HG02884 (cell line): Measurements from ENCODE around the gene XYLT1.

Experiments used
- ATAC-seq: cut with Tn5 transposase; IDR thresholded peaks from one replicate; pipeline ENCODE4 v1.9.1; 2021; ENCODE audit warnings: mild to moderate bottlenecking, moderate library complexity; ENCODE audit not compliant: unreplicated experiment

XYLT1 gene

DNA sequence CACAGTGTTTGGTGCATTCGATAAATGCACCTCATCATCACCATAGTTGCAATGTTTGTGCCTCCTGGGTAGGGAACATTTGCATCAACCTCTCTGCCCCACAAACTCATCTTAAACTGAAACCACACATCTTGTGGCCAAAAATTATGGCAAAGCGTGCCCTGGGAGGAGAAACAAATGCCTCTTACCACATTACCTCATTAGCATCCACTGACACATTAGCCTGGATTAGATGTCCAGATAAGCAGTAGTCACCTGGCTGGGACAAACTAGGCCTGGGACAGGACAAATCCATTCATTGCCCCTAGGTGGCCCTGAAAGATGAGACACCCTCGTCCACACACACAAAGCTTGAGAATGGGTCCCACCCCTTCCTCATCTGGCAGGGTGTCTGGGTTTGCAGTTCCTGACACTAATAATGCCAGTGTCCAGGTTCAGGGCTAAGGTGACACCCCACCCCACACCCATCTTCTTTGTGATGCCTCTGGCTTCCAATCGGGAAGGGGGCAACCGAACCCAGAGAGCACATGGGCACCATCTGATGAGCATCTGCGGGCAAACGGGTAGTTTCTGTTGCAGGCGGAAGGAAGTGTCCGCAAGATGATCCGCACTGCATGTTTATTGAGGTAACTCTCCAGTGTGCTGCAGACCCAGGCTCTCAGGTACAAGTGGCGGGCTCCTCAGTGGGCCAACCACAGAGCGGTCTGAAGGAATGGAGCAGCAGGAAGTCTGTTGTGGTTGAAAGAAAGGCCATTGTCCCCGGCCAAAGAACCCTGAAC is 8.6 kb downstream of the XYLT1 start:
- no peak for ATAC-seq

GRCh38 chr16:17460890-17461289 is 9.9 kb downstream of the XYLT1 start:
- ATAC-seq: no peak

GRCh38 chr16:17459903-17460521 is 10.7 kb downstream of the XYLT1 start:
- ATAC-seq: no peak

DNA sequence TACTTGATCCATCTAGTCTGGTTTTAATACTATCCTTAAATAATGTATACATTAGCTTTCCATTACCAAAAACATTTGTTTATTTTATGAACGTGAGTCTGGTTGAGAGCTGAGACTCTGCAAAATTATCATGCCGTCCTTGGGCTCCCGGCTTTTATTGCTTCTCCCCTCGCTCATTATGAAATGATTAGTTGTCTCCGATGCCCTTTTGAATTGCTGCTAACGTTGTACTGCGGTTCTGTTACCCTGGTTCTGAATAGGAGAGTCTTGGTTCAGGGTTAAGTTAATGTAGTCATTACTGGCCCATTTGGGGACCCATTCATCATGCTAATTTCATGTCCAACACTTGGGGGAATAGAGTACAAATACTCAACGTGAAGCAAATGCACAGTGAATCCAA is 12.8 kb downstream of the XYLT1 start:
- no peak for ATAC-seq

GRCh38 chr16:17457513-17457912 is 13.2 kb downstream of the XYLT1 start:
- ATAC-seq: no peak

DNA sequence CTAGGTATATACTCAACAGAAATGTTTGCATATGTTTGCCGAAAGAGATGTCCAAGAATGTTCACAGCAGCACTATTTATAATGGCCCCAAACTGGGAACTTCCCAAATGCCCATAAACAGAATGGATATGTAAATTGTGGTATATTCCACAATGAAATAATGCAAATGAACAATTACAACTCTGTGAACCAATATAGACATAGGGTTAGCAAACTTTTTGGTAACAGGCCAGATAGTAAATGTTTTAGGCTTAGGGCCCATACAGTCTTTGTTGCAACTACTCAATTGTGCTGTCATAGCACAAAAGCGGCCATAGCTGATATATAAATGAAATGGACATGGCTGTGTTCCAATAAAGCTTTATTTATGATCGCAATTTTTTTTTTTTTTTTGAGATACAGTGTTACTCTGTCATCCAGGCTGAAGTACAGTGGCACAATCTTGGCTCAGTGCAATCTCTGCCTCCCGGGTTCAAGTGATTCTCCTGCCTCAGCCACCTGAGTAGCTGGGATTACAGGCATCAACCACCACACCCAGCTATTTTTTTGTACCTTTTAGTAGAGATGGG is 16.5 kb downstream of the XYLT1 start:
- no peak for ATAC-seq

- no peak for ATAC-seq
These were observed 17.3 kb downstream of the XYLT1 start for GRCh38 chr16:17453364-17454038.

DNA sequence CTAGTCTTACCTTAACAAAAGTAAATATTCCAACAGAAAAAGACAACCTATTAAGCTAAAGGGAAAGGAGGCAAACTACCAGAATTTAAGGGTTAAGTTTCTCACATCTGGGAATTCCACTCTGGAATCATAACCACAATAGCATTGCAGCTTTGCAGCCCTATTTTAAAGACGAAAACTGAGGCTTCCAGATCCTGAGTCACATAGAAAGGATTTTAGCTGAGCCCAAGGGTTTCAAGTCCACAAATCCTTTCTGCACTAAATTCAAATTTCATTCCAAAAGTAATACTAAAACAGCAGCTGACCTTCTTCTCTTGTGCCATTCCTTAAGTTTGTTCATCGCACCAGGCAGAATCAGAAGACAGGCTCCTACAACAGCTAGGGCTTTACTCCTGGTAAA is 17.8 kb downstream of the XYLT1 start:
- ATAC-seq: no peak

DNA sequence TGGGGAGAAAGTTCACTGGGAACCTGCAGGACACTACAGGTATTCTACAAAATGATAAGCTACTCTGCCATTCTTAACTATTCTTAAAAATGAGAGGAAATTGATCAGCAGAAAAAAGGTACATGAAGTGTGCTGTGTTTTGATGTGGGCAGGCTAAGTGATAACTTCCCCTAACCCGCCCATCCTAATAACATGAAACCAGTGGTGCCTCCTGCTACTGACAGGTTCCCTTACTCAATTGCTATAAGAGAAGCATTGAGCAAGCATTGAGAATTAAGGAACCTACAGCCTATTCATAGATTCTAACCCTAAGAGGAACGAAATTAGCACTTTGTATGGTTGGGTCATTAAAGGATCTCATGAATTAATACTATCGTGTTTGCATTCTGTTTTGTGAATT is 18.9 kb downstream of the XYLT1 start:
- no peak for ATAC-seq

DNA sequence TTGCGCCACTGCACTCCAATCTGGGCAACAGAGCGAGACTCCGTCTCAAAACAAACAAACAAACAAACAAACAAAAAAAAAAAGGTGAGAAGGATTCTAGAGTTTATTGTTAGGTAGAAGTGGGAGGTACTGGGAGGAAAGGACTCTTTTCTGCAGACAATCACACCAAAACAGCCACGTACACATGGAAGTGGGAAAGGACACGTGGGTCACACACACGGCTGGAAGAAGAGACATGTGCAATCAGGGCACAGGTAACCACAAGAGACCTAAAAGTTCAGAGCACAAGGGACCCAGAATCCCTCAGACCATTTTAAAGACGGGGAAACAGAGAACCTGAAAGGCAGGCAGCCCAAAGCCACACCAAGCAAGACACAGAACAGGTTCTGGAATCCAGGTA is 20.5 kb downstream of the XYLT1 start:
- ATAC-seq: no peak

GRCh38 chr16:17448640-17449638 is 21.8 kb downstream of the XYLT1 start:
- ATAC-seq: no peak

GRCh38 chr16:17447101-17447569 is 23.6 kb downstream of the XYLT1 start:
- no peak for ATAC-seq

GRCh38 chr16:17446661-17447060 is 24.1 kb downstream of the XYLT1 start:
- ATAC-seq: no peak

DNA sequence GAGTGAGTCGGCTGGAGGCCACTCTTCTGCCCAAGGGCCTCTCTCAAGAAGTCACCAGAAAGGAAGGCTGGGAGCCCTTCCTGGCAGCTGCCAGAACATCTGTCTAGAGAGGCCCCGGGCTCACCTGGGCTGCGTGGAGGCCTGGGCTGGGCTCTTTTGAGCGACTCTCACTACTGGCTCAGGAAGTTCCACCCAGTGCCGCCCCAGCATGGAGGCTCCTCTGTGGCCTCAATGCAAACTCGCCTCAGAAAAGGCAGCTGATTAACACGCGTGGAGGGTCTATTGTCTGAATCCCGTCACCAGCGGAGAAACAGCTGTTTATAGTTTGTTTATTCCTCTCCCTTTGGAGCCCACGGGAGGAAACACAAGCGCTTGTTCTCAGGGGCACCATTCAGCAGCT is 25.3 kb downstream of the XYLT1 start:
- no peak for ATAC-seq

DNA sequence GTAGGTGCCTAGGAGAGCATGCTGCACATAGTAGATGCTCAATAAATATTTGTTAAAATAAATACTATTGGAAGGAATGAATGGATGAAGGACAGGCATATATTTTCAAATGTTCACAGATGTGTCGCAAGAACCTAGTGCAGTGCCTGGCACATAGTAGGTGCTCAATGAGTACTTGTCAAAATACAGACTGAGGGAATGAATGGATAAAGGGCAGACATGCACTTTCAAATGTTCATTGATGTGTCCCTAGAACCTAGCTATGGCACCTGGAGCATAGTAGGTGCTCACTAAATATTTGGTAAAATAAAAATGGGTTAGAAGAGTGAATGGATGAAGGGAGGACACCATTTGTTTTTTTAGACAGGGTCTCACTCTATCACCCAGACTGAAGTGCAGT is 26.1 kb downstream of the XYLT1 start:
- no peak for ATAC-seq

DNA sequence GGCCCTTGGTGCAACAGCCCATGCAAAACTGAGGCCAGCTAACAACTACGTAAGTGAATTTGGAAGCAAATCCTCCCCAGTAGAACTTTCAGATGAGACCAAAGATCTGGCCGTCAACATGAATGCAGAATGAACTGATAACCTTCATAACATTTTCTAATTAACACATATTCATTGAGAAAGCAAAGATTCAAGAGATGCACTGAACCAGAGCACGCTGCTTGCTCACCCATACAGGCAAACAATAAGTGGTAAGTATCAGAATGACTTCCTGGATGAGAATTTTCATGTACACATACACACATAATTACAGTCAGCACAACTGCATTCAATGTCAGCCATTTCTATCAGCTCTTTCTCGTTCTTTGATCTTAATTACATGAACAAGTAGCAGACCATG is 30.6 kb downstream of the XYLT1 start:
- ATAC-seq: no peak

DNA sequence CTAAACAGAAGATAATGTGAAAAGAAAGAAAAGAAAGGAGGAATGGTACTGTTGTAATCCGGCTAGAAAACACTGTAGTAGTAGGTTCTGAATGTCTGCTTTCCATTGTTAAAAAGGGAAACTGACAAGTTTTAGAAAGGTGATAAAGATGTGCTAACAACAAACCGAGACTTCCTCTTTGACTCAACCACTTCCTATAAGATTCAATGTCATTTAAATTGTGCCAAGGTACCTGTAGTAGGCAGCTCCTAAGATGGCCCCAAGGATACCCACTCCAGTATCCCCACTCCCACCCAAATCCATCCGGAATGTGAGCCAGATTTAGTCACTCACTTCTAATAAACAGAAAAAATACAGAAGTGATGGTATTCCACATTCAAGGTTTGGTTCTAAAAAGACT is 31.2 kb downstream of the XYLT1 start:
- no peak for ATAC-seq

GRCh38 chr16:17437981-17438380 is 32.8 kb downstream of the XYLT1 start:
- no peak for ATAC-seq

DNA sequence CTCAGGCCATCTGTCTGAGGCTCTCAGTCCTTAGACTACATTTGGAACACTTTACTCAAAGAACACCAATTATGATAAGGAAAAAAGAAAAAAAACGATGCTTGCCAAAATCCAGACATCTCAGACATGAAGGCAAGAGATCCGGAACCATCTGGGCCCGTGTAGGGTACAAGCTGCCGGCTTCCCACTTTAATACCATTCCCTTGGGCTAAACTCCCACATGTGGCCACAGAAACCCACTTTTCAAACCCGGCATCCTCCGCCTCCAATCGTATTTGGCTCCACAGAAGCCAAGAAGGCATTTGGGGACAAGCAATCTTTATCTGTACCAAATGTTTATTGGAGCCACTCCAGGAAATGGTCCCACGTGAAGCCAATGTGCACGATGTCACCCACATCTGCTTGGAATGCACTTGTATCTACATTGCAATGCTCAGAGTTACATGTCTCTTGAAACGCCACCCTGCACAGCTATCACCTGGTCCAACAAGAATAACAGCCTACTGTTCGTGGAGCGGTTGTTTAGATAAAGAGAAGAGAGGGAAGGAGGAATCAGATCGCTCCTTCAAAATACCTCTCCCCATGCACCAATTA is 33.5 kb downstream of the XYLT1 start:
- no peak for ATAC-seq

- ATAC-seq: no peak
These were observed 35.4 kb downstream of the XYLT1 start for GRCh38 chr16:17435318-17435717.
